NCI-H2171 treated with DMSO at 0.1 percent for 48 hours (cell line): ENCODE measurements around the gene KLHL7.
"Not testable (repeated sequence)": the region's sequence is repeated elsewhere in the genome, so short reads cannot be mapped to it uniquely, and the experiment has no call there.

Experiments
- DNase-seq: peaks from one replicate; lab custom pipeline; 2025; lab: John Stamatoyannopoulos, UW

Gene KLHL7

DNA sequence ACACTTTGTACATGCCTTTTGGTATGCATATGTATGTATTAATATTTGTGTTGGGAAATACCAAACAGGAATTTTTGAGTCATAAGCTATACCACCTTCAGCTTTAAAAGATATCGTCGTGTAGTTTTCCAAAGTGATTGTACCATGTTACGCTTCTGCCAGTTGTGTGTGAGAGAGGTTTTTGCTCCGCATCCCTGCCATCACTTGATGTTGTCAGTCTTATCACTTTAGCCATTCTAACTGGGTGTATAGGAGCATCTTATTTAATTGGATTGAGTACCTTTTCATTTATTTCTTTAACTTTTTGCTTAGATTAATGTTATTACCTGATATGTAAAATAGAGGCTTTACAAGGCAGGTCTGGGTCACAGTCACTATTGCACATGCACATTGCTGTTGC lies 3.4 kb downstream of the KLHL7 start:
- no peak for DNase-seq

DNA sequence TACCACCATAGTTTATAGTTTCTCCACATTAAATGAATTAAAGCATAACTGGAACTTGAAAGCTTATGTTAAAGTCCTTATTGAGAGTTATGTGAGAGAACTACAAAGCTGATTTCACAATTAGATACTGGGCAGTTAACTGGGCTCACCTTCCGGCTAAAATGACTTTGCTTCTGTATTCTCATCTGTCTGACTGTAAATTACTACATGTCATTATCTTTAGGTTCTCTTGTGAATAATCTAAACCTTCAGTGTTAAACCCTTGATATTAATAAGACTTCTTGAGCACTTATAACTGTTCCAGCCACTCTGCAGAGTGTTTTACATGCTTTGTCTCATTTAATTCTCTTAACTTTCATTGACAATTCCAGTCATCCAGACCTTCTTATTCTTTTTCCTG lies 3.9 kb downstream of the KLHL7 start:
- DNase-seq, result no peak

DNA sequence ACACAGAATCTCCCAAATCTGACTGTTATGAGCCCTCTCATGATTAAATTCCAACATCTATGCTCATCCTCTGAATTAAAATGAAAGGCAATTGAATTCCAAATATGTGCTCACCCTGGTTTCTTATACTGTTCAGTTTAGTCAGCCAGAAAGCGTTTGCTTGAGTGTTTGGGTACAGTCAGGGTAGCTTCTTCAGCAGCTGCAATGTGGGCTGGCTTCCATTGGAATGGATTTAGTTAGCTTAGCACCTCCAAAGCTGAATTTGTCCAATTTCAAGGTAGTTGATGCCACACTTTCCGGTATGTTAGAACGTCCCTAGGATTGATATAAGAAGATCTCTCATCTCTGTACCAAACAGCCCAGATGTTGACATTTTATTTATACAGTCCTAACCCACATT lies 9.3 kb downstream of the KLHL7 start:
- DNase-seq, result no peak

DNA sequence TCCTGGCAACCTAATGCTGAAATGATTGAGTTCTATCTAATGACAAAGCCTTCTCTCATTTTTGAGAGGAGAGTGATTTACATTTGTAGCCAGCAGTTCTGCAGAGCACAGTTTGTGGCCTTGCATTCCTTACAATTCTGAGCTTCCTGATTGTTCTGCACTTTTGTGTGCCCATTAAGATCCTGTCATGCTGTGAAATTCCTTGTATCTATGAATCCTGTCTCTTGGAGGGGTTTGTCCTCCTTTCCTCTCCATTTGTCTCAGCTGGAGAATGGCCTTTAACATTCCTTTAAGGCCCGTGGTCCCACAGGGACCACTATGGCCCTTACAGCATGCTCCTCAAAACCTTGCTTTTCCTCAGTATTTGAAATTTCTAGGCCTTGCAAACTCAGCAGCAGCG lies 10.4 kb downstream of the KLHL7 start:
- no peak for DNase-seq

DNA sequence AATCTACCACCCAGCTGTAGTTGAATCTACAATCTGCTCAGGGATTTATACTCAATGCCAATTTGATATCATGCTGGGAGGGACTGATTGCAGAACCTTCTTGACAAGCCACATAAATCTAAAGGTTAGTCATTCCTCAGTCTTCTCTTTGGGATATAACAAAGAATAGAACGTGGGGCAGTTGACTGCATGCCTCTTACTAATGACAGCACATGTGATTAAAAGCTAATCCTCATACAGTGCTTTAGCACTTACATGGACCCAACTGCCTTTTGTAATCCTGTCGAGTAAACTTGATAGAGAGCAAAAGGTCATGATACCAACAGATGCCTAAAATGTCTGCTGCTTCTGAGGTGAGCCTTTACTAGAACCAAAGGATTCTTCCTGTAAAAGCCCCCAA lies 12.3 kb downstream of the KLHL7 start:
- no peak for DNase-seq

DNA sequence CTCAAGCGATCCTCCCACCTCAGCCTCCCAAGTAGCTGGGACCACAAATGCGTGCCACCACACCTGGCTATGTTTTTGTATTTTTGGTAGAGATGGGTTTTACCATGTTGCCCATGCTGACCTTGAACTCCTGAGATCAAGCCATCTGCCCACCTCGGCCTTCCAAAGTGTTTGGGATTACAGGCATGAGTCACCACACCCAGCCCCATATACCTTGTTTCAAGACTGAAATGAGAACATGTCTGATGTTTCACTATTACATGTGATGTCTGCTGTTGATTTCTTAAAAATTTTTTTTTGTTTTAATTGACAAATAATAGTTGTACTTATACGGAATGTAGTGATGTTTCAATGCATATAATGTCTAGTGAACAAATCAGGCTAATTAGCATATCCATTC lies 14.5 kb downstream of the KLHL7 start:
- DNase-seq, result no peak

DNA sequence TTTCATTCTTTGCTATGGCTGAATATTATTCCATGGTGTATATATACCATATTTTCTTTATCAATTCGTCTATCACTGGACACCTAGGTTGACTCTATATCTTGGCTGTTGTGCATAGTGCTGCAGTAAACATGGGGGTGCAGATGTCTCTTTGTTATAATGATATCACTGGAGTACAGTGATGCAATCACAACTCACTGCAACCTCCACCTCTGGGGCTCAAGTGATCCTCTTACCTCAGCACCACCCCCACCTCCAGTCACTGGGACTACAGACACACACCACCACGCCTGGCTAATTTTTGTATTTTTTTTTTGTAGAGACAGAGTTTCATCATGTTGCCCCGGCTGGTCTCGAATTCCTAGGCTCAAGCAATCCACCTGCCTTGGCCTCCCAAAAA lies 15.6 kb downstream of the KLHL7 start:
- no peak for DNase-seq

DNA sequence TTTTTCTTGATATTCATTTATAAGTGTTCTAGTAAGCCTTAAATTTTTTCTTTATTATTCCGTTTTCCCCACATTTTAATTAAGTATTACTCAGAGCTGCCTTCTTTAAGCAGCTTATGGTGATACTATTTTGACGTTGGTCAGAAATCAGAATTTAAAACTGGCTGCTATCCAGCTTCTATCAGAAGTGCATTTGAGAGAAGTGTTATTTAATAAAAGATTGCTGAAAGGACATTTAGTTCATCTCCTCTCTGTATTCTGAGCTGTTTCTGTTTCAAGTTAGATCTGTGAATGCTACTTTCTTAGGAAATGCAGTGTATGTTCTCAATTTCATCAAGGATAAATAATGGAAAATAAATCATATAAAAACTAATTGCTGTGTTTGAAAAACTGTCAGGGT lies 17.4 kb downstream of the KLHL7 start:
- no peak for DNase-seq

DNA sequence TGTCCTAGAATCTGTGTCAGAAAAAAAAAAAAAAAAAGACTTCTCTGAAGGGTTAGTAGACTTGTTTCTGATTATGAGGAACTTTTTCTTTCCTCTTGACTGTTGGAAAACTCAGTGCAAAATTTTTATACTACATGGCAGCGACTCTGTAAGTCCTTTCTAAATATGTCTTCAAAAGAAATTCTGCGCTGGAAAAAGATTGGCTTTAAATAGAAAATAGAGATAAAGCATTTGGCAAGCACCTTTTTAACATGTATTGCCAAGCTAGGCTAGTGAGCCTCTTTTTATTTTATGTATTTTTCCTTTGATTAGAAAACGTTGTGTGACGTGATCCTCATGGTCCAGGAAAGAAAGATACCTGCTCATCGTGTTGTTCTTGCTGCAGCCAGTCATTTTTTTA lies 17.9 kb downstream of the KLHL7 start:
- no peak for DNase-seq

DNA sequence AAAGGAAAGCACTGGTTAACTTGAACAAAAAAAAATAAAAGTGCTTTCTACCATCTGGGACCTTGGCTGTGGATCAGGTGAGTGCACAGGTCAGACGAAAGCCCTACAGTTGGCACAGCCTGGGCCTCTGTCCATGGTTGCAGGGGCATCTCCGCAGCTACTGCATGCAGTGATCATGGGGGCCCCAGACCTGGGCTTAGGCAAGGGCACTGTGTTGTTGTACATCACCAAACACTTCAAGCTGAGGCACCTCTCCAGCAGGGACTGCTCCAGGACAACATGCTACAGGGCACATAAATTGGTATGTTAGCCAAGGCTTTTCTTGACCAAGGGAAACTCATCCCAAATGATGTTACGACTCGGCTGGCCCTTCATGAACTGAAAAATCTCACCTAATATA lies 23.5 kb downstream of the KLHL7 start:
- DNase-seq, result no peak

DNA sequence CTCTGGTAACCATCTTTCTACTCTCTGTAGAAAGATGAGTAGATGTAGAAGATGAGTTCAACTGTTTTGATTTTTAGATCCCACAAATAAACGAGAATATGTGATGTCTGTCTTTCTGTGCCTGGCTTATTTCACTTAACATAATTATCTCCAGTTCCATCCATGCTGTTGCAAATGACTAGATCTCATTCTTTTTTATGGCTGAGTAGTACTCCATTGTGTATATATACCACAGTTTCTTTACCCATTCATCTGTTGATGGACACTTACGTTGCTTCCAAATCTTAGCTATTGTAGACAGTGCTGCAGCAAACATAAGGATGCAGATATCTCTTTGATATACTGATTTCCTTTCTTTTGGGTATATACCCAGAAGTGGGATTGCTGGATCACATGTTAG lies 26.2 kb downstream of the KLHL7 start:
- not testable (repeated sequence) for DNase-seq

DNA sequence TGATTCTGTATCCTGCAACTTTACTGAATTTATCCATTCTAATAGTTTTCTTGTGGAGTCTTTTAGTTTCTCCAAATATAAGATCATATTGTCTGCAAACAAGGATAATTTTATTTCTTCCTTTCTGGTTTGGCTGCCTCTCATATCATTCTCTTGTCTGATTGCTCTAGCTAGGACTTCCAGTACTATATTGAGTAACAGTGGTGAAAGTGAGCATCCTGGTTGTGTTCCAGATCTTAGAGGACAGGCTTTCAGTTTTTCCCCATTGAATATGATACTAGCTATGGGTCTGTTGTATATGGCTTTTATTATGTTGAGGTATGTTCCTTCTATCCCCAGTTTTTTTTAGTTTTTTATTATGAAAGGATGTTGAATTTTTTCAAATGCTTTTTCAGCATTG lies 28.2 kb downstream of the KLHL7 start:
- no peak for DNase-seq

DNA sequence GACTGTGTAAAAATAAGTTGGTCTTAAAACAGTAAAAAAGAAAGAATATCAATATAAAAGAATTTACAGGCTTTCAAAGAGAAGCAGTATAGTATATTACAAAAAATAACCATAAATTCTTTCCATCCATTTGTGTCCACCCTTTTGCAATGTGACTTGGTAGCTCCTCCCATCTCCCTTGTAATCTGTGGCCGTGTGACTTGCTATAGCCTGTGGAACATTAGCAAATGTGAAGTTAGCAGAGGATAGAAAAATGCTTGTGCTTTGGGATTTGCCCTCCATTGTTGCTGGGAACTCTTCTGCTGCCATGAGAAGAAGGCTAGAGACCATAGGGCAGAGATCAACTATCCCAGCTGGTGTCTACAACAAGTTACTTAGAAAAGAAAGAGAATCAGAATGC lies 30.2 kb downstream of the KLHL7 start:
- DNase-seq, result no peak

DNA sequence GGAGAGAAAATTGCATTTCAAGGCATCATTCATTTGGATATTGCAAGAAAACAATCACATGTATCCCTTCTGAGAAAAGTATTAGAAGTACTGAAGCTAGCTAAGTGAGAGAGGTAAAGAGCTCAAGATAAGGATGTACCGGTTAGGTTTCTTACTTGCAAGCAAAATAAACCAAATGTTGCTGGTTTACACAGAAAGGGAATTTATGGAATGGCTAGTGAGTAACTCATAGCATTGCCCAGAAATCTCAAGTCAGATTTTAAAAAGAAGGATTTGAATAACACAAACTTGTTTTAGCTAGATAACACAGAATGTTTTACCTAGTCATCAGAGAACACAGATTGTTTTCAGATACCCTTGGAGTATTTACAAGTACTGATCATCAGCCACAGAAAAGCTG lies 30.6 kb downstream of the KLHL7 start:
- DNase-seq, result no peak

DNA sequence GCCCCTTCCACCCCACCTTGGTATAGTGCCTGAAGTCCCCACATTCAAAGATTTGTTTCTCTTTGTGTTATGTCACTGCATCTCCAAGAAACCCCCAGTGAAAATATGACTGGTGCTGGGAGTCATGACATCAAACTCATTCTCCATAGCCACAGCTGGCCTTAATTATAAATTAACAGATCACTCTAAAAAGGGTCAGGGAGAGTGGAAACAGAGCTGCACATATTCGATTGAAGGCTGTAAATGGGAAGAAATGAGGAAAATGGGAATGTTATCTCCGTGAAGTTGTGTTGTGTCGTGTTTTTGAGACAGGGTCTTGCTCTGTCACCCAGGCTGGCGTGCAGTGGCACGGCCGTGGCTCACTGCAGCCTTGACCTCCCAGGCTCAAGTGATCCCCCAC lies 52.1 kb downstream of the KLHL7 start:
- DNase-seq, result no peak

DNA sequence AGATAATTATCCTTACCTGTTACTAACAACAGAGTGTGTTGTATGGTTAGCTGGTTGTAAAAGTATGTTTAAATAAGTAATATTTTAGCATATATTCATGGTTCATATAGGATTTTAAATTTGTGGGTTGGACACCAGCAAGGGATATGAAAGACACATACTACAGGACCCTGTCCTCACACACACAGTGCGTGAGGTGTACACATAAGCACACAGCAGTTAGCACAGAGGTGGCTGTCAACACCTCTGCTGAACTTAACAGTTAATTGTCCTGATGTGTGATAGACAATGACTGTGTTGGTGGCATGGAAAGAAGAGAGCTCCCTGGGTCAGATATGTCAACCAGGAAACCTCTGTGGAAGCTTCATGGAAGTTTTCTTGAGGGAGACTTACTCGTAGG lies 53.0 kb downstream of the KLHL7 start:
- no peak for DNase-seq

DNA sequence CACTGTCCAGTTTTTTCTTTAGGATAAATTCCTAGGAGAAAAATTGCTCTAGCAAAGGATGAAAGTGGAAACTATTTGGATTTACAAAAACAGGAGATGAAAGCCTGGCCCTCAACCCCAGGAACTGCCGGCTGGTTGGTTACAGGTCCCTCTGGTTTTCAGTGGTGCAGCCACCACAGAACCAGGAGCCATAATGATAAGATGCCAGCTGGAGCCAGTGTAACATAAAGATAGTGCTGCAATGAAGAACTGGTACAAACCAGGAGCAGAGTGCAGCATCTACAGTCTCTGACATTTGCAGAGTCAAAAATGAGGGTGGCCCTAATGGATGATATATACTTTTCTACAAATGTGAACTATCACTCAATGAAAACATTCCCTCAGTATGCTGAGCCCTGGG lies 55.9 kb downstream of the KLHL7 start:
- no peak for DNase-seq

DNA sequence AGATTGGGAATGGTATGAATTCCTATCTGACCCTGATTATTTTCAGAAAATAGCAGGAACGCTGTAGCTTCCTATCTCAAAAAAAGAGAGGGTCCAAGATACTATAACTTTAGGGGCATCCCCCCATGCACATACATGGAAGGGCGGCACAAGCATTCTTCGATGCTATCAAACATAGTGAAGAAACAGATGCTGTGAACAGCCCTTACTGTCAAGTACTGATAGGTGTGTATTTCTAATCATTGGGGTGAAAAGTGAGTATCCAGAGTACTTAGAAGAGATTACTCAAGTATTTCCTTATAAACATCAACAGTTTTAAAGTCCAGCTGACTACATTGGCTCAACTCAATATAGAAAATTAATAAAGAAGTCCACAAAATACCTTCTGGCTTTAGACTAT lies 59.3 kb downstream of the KLHL7 start:
- DNase-seq, result no peak

DNA sequence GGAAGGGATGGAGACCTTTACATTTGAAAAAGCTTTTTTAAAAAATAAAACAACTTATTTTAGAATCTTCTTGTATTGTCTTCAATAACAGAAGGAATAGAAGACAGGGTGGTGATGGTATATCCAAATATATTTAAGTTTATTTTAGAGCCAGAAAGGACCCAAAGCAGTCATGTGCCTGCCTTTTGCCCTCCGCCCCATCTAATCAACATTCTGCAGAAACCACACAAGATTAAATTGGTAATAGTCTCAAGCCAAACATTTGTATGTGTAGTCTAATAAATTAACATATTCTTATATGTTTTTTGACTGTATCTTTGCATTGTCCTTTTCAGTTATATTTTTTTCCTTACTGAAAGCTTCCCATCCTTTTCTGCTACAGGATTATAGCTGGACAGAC lies 59.7 kb downstream of the KLHL7 start:
- no peak for DNase-seq

DNA sequence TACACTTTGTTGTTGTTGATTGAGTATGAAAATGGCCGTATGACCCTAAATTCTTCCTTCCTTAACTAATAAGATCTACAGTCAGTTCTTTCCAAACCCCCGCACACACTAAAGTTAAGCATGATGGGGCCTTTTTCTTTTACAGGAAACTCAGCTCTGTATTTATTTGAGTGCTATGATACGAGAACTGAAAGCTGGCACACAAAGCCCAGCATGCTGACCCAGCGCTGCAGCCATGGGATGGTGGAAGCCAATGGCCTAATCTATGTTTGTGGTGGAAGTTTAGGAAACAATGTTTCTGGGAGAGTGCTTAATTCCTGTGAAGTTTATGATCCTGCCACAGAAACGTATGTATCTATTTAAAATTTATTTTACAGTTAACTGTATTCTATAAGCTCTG lies 62.1 kb downstream of the KLHL7 start:
- DNase-seq, result no peak

DNA sequence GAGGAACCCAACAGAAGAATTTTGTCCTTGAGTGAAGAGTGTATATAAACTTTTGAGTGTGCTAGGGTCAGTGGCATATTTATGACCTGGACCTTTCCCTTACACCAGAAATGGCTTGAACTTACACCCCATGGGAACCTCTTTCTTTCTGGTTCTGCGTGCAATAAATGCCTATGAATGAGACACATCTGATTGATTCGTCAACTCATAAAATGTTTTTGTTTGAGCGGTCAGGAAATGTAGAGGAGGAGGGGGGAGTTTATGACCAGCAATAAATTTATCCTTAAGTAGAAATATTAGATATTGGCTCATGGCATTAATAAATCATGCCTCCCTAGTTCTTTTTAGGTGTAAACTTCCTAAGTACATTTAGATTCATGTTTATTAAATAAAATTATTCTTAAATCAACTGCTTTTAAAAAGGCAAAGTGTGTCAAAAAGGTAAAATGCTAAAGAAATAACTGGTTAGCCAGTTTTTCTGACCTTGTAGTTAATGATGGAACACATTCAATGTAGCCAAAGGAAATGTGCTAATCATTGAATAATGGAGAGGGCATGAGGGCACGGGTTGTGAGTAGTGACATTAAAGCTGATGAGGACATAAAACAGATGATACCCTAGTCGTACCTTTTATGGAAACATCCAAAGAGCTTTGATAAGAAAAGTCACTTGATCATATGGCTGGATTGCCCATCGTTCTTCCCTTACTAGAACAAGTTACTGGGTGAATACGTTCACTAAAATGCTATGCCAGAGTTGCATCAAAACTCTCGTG lies 62.7 kb downstream of the KLHL7 start:
- DNase-seq, result no peak

DNA sequence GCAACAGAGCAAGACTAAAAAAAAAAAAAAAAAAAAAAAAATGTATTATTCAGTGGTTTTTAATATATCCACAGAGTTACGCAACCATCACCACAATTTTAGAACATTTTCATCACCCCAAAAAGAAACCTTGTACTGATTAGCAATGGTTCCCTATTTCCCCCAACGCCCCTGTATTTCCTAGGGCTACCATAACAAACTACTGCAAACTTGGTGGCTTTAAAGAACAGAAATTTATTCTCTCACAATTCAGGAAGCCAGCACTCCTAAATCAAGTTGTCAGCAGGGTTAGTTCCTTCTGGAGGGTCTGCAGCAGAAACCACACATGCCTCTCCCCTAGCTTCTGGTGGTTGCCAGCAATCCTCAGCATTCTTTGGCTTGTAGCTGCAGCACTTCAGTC lies 70.4 kb downstream of the KLHL7 start:
- no peak for DNase-seq

DNA sequence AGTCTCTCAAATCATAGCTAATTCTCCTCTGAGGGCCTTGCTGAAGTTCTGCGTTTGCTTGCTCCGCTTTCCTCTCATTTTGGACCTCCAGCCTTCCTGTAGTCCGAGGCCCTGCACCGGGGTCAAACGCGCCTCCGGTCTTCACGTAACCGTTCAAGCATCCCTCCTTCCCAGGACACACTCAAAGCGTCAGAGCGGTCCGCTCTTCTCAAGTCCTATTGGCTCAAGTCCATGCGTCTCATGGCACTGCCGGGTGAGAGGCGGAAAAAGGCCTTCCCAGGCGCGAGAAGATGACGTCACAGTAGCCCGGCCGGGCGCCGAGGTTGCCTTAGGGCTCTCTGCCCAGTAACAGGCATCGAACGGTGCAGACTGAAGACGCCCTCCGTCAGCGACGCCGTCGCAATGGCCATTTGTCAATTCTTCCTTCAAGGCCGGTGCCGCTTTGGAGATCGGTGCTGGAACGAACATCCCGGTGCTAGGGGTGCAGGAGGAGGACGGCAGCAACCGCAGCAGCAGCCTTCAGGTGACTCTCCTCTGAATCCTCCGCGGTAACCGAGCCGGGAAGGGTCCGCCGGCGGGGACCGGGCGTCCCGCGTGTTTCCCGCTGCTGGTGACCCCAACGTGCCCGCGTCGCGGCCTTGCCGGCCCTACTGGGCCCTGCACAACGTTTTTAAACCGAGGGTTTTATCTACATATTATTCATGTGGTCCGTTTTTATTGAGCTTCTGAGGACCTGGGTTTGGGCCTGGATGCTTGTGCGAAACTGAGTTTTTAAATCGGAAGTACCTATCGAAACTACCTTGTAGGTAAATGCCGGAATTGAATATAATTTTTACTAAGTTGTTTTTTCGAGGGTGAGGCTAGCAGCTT lies 76.3 kb downstream of the KLHL7 start, which contains the start of gene NUP42:
TSS of gene NUP42 (plus strand) at position 365 of the 870 bp plus-strand sequence. CDS start at position 403, 38 bp downstream.
- DNase-seq, result peak; percentile 98
